Psoas muscle (tissue), 8 donors: ENCODE data around the gene DEPDC1B. TPM values are rescaled to one million over a fixed set of nuclear protein-coding genes. Genes with fewer than 3 reads are reported as not detected.
"Not testable (repeated sequence)": the region's sequence is repeated elsewhere in the genome, so short reads cannot be mapped to it uniquely, and the experiment has no call there.

Source experiments
- ATAC-seq, 4 donors: fragments of 200-7000 bp; cut with Tn5 transposase; one replicate each; pipeline ENCODE4 v1.9.1; 2020; ENCODE audit warnings: moderate library complexity in 3 of 4, mild to moderate bottlenecking in 2 of 4
- DNase-seq, 2 donors: peaks; one replicate each; pipeline ENCODE4 v3.0.0-alpha.2; 2020
- H3K27ac ChIP-seq: fragments of 200-600 bp; one replicate; pipeline ENCODE4 v1.8.0; 2022
- H3K27me3 ChIP-seq, 3 donors: fragments of 200-600 bp in 1 of 3; one replicate each; pipeline versions ENCODE4 v1.6.1 to v1.8.0; 2013 to 2022; ENCODE audit warnings: low read length in 2 of 3, mild to moderate bottlenecking in 2 of 3, moderate library complexity in 1 of 3; ENCODE audit not compliant: insufficient read depth in 3 of 3
- H3K36me3 ChIP-seq, 2 donors: fragments of 200-600 bp in 1 of 2; one replicate each; pipeline versions ENCODE4 v1.6.1 to v1.8.0; 2013 to 2022; ENCODE audit warnings: low read depth in 1 of 2, mild to moderate bottlenecking in 1 of 2, moderate library complexity in 1 of 2; ENCODE audit not compliant: insufficient read depth in 1 of 2
- H3K4me1 ChIP-seq: fragments of 200-600 bp; one replicate; pipeline ENCODE4 v1.8.0; 2022
- H3K4me3 ChIP-seq: fragments of 200-600 bp; one replicate; pipeline ENCODE4 v1.8.0; 2022; ENCODE audit warnings: mild to moderate bottlenecking
- H3K9me3 ChIP-seq: fragments of 200-600 bp; one replicate; pipeline ENCODE4 v1.8.0; 2022
- WGBS, 3 donors: extraction: QIAGEN DNeasy Blood & Tissue Kit; methylation state at CpG; one replicate each; pipeline versions ENCODE4 v1.1.6 to v1.1.7; 2013; 5-methylcytosine and 5-hydroxymethylcytosine counted together
- intact Hi-C, 2 donors: fragments of 100-400 bp; cut with DNase I; formaldehyde crosslinking; loops; one replicate each; pipeline versions ENCODE4 v1.11.0 to v1.14.2; 2022
- polyA plus RNA-seq, 3 donors: library from polyadenylated mRNA; stranded (reverse); fragments of 200-250 nt; gene quantifications; one replicate each; pipeline ENCODE4 v1.2.3, GENCODE V29; 2013
- total RNA-seq, 4 donors: library from RNA; stranded (reverse); fragmentation: NEBNext Ultra II Directional in 2 of 4; extraction: Animal tissue kit (Norgen Biotek cat#: 25700) in 2 of 4; gene quantifications; one replicate each; pipeline versions ENCODE4 v1.2.1 to v1.2.4, GENCODE V29; 2021 to 2023
- TF ChIP-seq, protein P1 (sequence below): fragments of 200-600 bp; IDR thresholded peaks from one replicate; pipeline ENCODE4 v1.8.0; 2022; ENCODE audit warnings: antibody characterized with exemption
- donor health status: healthy with polysubstance abuse.
- donor health status: DM: no; HTN: no; CAD: no; lungs with moderate emphysema.
- donor health status: Bipolar disorder and iron deficiency.
- donor health status: healthy.
- donor health status: DM: yes; HTN: yes; CAD: no.
- donor health status: DM: no; HTN: no; CAD: no.
- donor health status: DM: no; HTN: no; CAD: no.
- donor health status: DM: yes; HTN: yes; CAD: no.

Gene DEPDC1B
- total and polyA plus RNA-seq, 7 donors, result 0.05 to 0.15 (median 0.06) TPM; not detected in 4

- 91 to 94% (median 94%) methylated on average over 4 of the region's 4 CpGs for WGBS, 3 donors
- intact Hi-C loops, result no loop called here
- TF ChIP-seq, protein P1, sequence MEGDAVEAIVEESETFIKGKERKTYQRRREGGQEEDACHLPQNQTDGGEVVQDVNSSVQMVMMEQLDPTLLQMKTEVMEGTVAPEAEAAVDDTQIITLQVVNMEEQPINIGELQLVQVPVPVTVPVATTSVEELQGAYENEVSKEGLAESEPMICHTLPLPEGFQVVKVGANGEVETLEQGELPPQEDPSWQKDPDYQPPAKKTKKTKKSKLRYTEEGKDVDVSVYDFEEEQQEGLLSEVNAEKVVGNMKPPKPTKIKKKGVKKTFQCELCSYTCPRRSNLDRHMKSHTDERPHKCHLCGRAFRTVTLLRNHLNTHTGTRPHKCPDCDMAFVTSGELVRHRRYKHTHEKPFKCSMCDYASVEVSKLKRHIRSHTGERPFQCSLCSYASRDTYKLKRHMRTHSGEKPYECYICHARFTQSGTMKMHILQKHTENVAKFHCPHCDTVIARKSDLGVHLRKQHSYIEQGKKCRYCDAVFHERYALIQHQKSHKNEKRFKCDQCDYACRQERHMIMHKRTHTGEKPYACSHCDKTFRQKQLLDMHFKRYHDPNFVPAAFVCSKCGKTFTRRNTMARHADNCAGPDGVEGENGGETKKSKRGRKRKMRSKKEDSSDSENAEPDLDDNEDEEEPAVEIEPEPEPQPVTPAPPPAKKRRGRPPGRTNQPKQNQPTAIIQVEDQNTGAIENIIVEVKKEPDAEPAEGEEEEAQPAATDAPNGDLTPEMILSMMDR, result no peak
- H3K9me3 ChIP-seq, result no peaks in the 10 kb centered on the region
- no peaks in the 10 kb centered on the region for H3K27me3 ChIP-seq
- H3K4me1 ChIP-seq, result no peaks in the 10 kb centered on the region
- DNase-seq, result no peak
- no peak overlapping the region for H3K27ac ChIP-seq
- H3K36me3 ChIP-seq, result no peaks in the 10 kb centered on the region
- no peak overlapping the region for H3K4me3 ChIP-seq
- ATAC-seq, result no peak
These were observed 13.8 kb downstream of the DEPDC1B start for GRCh38 chr5:60686157-60686556.

GRCh38 chr5:60685700-60686099 is 14.3 kb downstream of the DEPDC1B start:
- TF ChIP-seq, protein P1, result no peak
- intact Hi-C loops, result no loop called here
- ATAC-seq (no peak), DNase-seq (no peak)
- WGBS, 3 donors, result 83 to 86% (median 85%) methylated on average over 2 of the region's 2 CpGs
- H3K4me1 ChIP-seq, result no peaks in the 10 kb centered on the region
- no peaks in the 10 kb centered on the region for H3K9me3 ChIP-seq
- no peak overlapping the region for H3K4me3 ChIP-seq
- no peak overlapping the region for H3K27ac ChIP-seq
- no peaks in the 10 kb centered on the region for H3K36me3 ChIP-seq
- peaks cover 0 to 1% (median 0%) of the 10 kb centered on the region in 3 donors for H3K27me3 ChIP-seq

DNA sequence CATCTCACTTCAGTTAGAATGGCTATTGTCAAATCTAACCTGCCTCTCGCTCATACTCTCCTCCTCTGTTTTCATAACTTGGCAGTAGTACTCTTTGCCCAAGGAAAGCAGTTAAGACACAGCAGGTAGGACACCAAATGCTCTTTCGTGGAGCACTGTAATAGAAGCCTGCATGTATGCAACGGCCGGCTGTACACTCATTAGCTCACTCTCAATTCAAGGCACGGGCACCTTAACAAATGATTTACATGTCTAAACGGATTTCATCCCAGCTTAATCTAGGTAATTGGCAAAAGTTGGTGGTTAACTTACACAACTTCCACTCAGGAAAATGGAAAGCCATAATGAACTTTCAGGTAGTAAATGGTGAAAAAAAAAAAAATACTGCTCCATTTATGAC is 14.9 kb downstream of the DEPDC1B start:
- Histone ChIP-seq H3K9me3 (no peaks in the 10 kb centered on the region), H3K27me3 (peaks cover 0 to 1% (median 0%) of the 10 kb centered on the region in 3 donors), H3K4me1 (no peaks in the 10 kb centered on the region), H3K4me3 (no peak overlapping the region), H3K36me3 (no peaks in the 10 kb centered on the region), H3K27ac (no peak overlapping the region)
- TF ChIP-seq, protein P1, result no peak
- ATAC-seq, result no peak
- 93 to 94% (median 93%) methylated on average over 6 of the region's 6 CpGs for WGBS, 3 donors
- intact Hi-C loops, result no loop called here
- DNase-seq, result no peak

DNA sequence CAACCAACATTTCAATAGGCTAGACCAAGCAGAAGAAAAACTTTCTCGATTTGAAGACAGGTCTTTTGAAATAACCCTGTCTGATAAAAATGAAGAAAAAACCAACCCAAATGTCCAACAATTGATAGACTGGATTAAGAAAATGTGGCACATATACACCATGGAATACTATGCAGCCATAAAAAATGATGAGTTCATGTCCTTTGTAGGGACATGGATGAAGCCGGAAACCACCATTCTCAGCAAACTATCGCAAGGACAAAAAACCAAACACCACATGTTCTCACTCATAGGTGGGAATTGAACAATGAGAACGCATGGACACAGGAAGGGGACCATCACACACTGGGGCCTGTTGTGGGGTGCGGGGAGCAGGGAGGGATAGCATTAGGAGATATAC is 18.0 kb downstream of the DEPDC1B start:
- H3K4me3 ChIP-seq, H3K27me3 ChIP-seq, H3K27ac ChIP-seq, DNase-seq, H3K9me3 ChIP-seq, H3K36me3 ChIP-seq, ATAC-seq, H3K4me1 ChIP-seq, intact Hi-C loops: not testable (repeated sequence)
- 96 to 98% (median 98%) methylated on average over 5 of the region's 5 CpGs for WGBS, 3 donors

DNA sequence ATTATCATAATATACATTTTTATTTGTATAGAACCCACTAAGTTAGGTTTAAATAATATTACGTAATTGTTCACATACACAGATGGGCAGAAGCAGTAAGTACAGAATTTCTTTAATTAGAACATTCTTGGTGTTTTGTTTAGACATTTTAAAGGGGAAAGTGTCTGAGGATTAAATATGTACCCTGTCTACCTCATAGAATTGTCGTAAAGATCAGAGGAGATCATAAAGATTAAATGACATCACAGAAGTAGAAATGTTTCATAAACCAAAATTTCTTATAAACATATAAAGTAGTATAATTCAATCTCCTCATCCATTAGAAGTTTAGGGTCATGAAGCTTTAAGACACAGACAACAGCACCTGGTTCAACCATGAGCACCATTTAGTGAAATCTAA is 20.1 kb downstream of the DEPDC1B start:
- no peak overlapping the region for H3K4me3 ChIP-seq
- no peaks in the 10 kb centered on the region for H3K4me1 ChIP-seq
- H3K27ac ChIP-seq, result no peak overlapping the region
- 93 to 96% (median 94%) methylated on average over 2 of the region's 2 CpGs for WGBS, 3 donors
- no peak for DNase-seq
- TF ChIP-seq, protein P1, result no peak
- H3K36me3 ChIP-seq, result no peaks in the 10 kb centered on the region
- H3K27me3 ChIP-seq, result peaks cover 0 to 1% (median 0%) of the 10 kb centered on the region in 3 donors
- ATAC-seq, result no peak
- intact Hi-C loops, result loop anchor here in 1 of 2 donors (10.0 kb wide), 1 partner anchor 1255 kb away; no protein-coding TSS in a partner anchor
- no peaks in the 10 kb centered on the region for H3K9me3 ChIP-seq
